HG03135 (cell line): ENCODE measurements around the gene PRM2.
A peak's percentile ranks its signal among the peaks of the same experiment; 100 is the strongest.

ENCODE experiments used
- ATAC-seq: cut with Tn5 transposase; IDR thresholded peaks from one replicate; pipeline ENCODE4 v1.9.1; 2021; ENCODE audit warnings: mild to moderate bottlenecking, moderate library complexity; ENCODE audit not compliant: unreplicated experiment

Gene PRM2

GRCh38 chr16:11264155-11264832, 12.0 kb downstream of the PRM2 start:
- no peak for ATAC-seq

- ATAC-seq = no peak
Observed at GRCh38 chr16:11263737-11264136, 12.5 kb downstream of the PRM2 start.

GRCh38 chr16:11262915-11263314, 13.4 kb downstream of the PRM2 start:
- no peak for ATAC-seq

GRCh38 chr16:11260596-11260966, 15.7 kb downstream of the PRM2 start:
- ATAC-seq = no peak

- ATAC-seq = no peak
Observed at GRCh38 chr16:11259655-11260595, 16.4 kb downstream of the PRM2 start.

GRCh38 chr16:11258553-11259492, 17.5 kb downstream of the PRM2 start:
- no peak for ATAC-seq

GRCh38 chr16:11257131-11257938, 18.9 kb downstream of the PRM2 start:
- ATAC-seq = no peak

- ATAC-seq = no peak
Observed at GRCh38 chr16:11256661-11257130, 19.6 kb downstream of the PRM2 start.

GRCh38 chr16:11255737-11256660, 20.3 kb downstream of the PRM2 start, which contains the start of gene SOCS1:
Gene SOCS1 (minus strand): TSS chr16:11256204. CDS start chr16:11255478, 726 bp downstream.
- ATAC-seq = peak; percentile 54

GRCh38 chr16:11254913-11255736, 21.2 kb downstream of the PRM2 start:
- ATAC-seq = no peak

- no peak for ATAC-seq
Observed at GRCh38 chr16:11253995-11254912, 22.0 kb downstream of the PRM2 start.

- ATAC-seq = no peak
Observed at GRCh38 chr16:11253009-11253994, 23.0 kb downstream of the PRM2 start.

GRCh38 chr16:11252482-11252931, 23.8 kb downstream of the PRM2 start:
- no peak for ATAC-seq

- no peak for ATAC-seq
Observed at GRCh38 chr16:11251525-11252481, 24.5 kb downstream of the PRM2 start.
